Suprapubic skin (tissue), 4 donors: Measurements from ENCODE around the gene RASA2. TPM values are rescaled to one million over a fixed set of nuclear protein-coding genes. Genes with fewer than 3 reads are reported as not detected.

ENCODE experiments used
- DNase-seq, 2 donors: peaks; one replicate each; pipeline ENCODE4 v3.0.0-alpha.2; 2019; ENCODE audit warnings: low spot score in 2 of 2
- H3K27ac ChIP-seq: fragments of 200-600 bp; sonication (generic); one replicate; pipeline ENCODE4 v1.5.1; 2019
- H3K27me3 ChIP-seq: fragments of 200-600 bp; sonication (generic); one replicate; pipeline ENCODE4 v1.5.1; 2019
- H3K36me3 ChIP-seq: fragments of 200-600 bp; sonication (generic); one replicate; pipeline ENCODE4 v1.5.1; 2019
- H3K4me1 ChIP-seq: fragments of 200-600 bp; sonication (generic); one replicate; pipeline ENCODE4 v1.5.1; 2019
- H3K4me3 ChIP-seq: fragments of 200-600 bp; sonication (generic); one replicate; pipeline ENCODE4 v1.5.1; 2019; ENCODE audit warnings: mild to moderate bottlenecking
- H3K9me3 ChIP-seq: fragments of 200-600 bp; sonication (generic); one replicate; pipeline ENCODE4 v1.5.1; 2019
- EP300 ChIP-seq: sonication (generic); formaldehyde crosslinking; IDR thresholded peaks from one replicate; pipeline ENCODE4 v1.6.1; 2017; ENCODE audit warnings: antibody characterized with exemption
- POLR2A ChIP-seq, 2 donors: fragments of 450-650 bp; IDR thresholded peaks; one replicate each; pipeline ENCODE4 v1.6.1; 2017; ENCODE audit warnings: antibody characterized with exemption in 2 of 2, mild to moderate bottlenecking in 2 of 2, moderate library complexity in 2 of 2
- POLR2AphosphoS5 ChIP-seq, 3 donors: sonication (generic); formaldehyde crosslinking; IDR thresholded peaks; one replicate each; pipeline ENCODE4 v1.6.1; 2017; ENCODE audit warnings: antibody characterized with exemption in 3 of 3
- WGBS: methylation state at CpG from one replicate; pipeline ENCODE4 v1.1.5; 2018; 5-methylcytosine and 5-hydroxymethylcytosine counted together
- total RNA-seq, 4 donors: library from RNA; depleted of rRNA; stranded (reverse); fragments of >200 nt; gene quantifications; one replicate each; pipeline ENCODE4 v1.1.0, GENCODE V29; 2016
- TF ChIP-seq, protein P1 (sequence below), 2 donors: fragments of 200-600 bp in 1 of 2; fragments of 450-650 bp in 1 of 2; sonication (generic) in 1 of 2; IDR thresholded peaks; one replicate each; pipeline ENCODE4 v1.5.1; 2016 to 2019; ENCODE audit warnings: antibody characterized with exemption in 2 of 2, mild to moderate bottlenecking in 1 of 2, moderate library complexity in 1 of 2

RASA2 gene
- total RNA-seq, 4 donors from 2014 or later, result 14.3 to 48.6 (median 24.0) TPM

DNA sequence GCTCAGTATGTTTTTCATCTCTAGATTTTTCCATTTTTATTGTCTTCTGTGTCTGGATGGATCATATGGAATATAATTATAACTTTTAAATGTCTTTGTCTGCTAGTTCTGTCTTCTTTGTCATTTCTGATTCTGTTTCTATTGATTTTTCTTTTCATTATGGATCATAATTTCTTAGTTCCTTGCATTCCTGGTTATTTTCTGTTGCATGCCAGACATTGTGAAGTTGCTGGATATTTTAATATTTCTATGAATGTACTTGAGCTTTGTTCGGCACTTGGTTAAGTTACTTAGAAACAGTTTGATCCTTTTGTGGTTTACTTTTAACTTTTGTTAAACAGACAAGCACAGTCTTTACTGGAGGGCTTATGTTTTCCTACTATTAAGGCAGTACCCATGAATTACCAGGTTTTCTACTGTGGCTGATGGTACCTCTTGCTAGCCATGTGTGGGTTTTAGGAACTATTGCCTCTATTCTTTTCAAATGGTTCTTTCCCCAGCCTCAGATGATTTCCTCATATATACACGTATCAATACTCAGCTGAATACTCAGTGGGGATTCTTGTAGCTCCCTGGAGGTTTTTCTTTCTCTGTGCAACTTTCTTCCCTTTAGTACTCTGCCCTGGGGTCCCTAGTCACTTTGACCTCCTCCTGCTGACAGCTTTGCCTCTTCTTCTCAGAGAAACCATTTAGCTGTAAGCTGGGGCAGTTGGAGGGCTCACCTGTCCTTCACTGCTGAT is 64.3 kb downstream of the RASA2 start:
- DNase-seq, result no peak
- H3K27me3 ChIP-seq, result no peaks in the 10 kb centered on the region

DNA sequence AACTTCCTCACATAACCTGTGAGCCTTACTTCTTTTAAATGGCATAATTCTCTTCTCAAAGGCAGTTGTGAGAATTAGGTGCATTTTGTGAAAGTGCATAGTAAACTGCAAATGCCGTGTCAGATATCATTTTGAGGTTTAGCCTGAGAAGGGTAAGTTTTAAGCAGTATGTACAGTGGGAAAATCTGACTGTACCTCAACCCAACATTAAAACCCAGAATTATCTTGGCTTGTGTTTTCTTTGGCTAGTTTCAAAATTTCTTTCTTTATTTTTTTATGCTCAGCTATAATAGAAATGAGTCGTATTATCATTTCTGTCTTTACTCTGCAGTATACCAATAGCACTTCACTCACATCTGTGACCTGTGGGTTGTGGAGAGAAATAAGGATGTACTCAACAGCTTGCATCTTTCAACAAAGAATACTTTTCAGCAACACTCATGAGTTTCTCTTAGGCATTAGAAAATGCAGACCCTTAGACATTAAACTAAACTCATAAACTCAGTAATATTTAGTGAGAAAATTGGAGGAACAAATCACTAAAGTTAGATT is 65.7 kb downstream of the RASA2 start:
- TF ChIP-seq POLR2AphosphoS5 (IDR thresholded peaks at IDR 0.05), result no peak
- TF ChIP-seq, protein P1, sequence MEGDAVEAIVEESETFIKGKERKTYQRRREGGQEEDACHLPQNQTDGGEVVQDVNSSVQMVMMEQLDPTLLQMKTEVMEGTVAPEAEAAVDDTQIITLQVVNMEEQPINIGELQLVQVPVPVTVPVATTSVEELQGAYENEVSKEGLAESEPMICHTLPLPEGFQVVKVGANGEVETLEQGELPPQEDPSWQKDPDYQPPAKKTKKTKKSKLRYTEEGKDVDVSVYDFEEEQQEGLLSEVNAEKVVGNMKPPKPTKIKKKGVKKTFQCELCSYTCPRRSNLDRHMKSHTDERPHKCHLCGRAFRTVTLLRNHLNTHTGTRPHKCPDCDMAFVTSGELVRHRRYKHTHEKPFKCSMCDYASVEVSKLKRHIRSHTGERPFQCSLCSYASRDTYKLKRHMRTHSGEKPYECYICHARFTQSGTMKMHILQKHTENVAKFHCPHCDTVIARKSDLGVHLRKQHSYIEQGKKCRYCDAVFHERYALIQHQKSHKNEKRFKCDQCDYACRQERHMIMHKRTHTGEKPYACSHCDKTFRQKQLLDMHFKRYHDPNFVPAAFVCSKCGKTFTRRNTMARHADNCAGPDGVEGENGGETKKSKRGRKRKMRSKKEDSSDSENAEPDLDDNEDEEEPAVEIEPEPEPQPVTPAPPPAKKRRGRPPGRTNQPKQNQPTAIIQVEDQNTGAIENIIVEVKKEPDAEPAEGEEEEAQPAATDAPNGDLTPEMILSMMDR (IDR thresholded peaks at IDR 0.05), result no peak
- no peak for TF ChIP-seq EP300
- TF ChIP-seq POLR2A (IDR thresholded peaks at IDR 0.05), result no peak
- no peak for DNase-seq
- H3K4me1 ChIP-seq, result peaks cover 6% of the 10 kb centered on the region
- WGBS, result 87% methylated on average over 2 of the region's 2 CpGs
- H3K36me3 ChIP-seq, result peaks cover 20% of the 10 kb centered on the region
- no peaks in the 10 kb centered on the region for H3K9me3 ChIP-seq
- H3K27ac ChIP-seq, result no peak overlapping the region
- H3K27me3 ChIP-seq, result no peaks in the 10 kb centered on the region
- H3K4me3 ChIP-seq, result no peak overlapping the region

More for the DNA sequence above, 64.3 kb downstream of the RASA2 start:
- WGBS, result 90% methylated on average over 2 of the region's 2 CpGs
- no peak overlapping the region for H3K27ac ChIP-seq
- peaks cover 9% of the 10 kb centered on the region for H3K36me3 ChIP-seq
- no peak for TF ChIP-seq EP300
- TF ChIP-seq POLR2A (IDR thresholded peaks at IDR 0.05), result no peak
- TF ChIP-seq POLR2AphosphoS5 (IDR thresholded peaks at IDR 0.05), result no peak
- TF ChIP-seq, protein P1 (IDR thresholded peaks at IDR 0.05), result no peak
- no peaks in the 10 kb centered on the region for H3K9me3 ChIP-seq
- H3K4me3 ChIP-seq, result no peak overlapping the region
- H3K4me1 ChIP-seq, result peaks cover 4% of the 10 kb centered on the region

DNA sequence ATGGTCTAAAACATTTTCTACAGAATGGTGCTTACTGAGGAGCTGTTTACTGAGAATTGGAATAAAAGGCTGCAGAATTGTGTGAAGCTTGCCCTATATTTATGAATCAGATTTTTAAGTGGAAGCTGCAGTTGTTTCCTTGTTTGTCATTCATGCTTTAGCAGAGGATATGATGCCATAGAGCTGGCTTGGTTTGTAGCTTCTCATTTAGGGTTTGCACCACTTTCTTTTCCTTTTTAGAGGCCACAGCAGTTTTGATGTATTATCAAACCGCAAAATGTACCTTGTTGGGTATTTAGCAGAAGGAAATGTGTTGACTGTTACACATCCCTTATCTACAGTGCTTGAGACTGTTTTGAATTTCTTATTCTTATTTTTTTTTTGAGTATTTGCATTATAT is 66.2 kb downstream of the RASA2 start:
- TF ChIP-seq POLR2AphosphoS5 (IDR thresholded peaks at IDR 0.05) (no peak), POLR2A (IDR thresholded peaks at IDR 0.05) (no peak), EP300 (no peak)
- TF ChIP-seq, protein P1 (IDR thresholded peaks at IDR 0.05), result no peak
- DNase-seq, result no peak
- peaks cover 15% of the 10 kb centered on the region for H3K36me3 ChIP-seq
- WGBS, result 63% methylated on average over 1 of the region's 1 CpG
- no peaks in the 10 kb centered on the region for H3K27me3 ChIP-seq
- no peak overlapping the region for H3K4me3 ChIP-seq
- no peaks in the 10 kb centered on the region for H3K9me3 ChIP-seq
- H3K27ac ChIP-seq, result no peak overlapping the region
- H3K4me1 ChIP-seq, result peaks cover 11% of the 10 kb centered on the region

DNA sequence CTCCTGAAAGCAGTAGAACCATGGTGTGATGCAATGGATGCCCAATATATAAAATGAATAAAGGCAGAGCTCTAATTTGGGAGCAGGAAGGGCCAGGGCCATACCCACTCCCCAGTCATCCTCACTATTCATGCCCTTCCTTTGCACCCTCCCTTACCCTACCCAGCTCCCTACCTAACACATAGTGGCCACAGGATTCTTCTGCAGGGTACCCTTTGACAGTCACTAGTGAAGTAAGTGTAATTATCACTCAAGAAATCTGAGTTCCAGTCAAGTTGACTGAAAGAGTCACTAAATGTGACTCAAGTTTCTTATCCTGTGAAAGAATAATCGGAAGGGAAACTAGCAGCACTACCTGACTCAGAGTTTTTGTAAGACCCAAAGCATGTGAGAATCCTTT is 69.2 kb downstream of the RASA2 start:
- TF ChIP-seq, protein P1 (IDR thresholded peaks at IDR 0.05), result no peak
- no peak for TF ChIP-seq POLR2AphosphoS5 (IDR thresholded peaks at IDR 0.05)
- no peak for TF ChIP-seq EP300
- TF ChIP-seq POLR2A (IDR thresholded peaks at IDR 0.05), result no peak
- Histone ChIP-seq H3K4me1 (peaks cover 17% of the 10 kb centered on the region), H3K4me3 (no peak overlapping the region), H3K36me3 (peaks cover 18% of the 10 kb centered on the region), H3K27me3 (no peaks in the 10 kb centered on the region), H3K27ac (no peak overlapping the region), H3K9me3 (no peaks in the 10 kb centered on the region)
- WGBS, result 100% methylated on average over 1 of the region's 1 CpG
- no peak for DNase-seq

DNA sequence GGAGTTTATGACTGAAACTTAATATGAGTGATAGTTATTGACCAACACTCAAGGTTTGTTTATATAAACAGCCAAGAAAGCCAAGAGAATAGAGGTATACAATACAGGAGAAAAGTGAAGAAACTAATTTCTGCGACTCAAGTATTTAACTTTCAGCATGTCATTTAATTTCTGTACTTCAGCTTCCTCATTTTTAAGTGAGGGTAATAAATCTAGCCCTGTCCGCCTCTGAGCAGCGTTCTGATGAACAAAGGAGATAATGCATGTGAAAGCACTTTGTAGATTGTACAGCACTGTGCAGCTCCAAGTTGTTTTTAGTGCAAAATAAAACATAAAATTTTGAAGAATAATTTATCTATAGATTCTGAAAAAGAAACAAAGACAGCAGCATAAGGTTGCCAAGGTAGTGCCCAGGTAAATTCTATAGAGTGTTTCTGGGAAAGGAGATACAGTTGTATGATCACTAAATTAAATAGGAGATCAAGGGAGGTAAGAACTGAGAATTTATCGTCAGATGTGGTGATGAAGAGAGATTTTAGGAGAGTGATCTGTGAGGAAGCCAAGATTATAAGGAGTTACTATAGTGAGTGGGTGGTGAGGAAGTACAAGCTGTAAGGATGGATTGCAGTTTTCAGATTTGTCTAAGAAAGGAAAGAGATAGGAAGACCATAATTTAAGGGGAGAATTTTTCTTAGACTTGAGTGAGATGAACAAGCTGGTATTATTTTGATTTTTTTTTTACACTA is 71.3 kb downstream of the RASA2 start:
- H3K9me3 ChIP-seq, result no peaks in the 10 kb centered on the region
- H3K27me3 ChIP-seq, result no peaks in the 10 kb centered on the region
- H3K36me3 ChIP-seq, result peaks cover 23% of the 10 kb centered on the region
- H3K4me1 ChIP-seq, result peaks cover 15% of the 10 kb centered on the region
- H3K27ac ChIP-seq, result no peak overlapping the region
- H3K4me3 ChIP-seq, result no peak overlapping the region
- WGBS, result 41% methylated on average over 4 of the region's 4 CpGs
- TF ChIP-seq, protein P1 (IDR thresholded peaks at IDR 0.05), result no peak
- TF ChIP-seq EP300 (no peak), POLR2A (IDR thresholded peaks at IDR 0.05) (no peak)
- DNase-seq, result no peak
